GM18502 (cell line): Measurements from ENCODE around the gene CBFA2T2.

Experiments used
- ATAC-seq: cut with Tn5 transposase; IDR thresholded peaks from one replicate; pipeline ENCODE4 v1.9.1; 2021; ENCODE audit warnings: mild to moderate bottlenecking; ENCODE audit not compliant: unreplicated experiment, poor library complexity

Gene CBFA2T2

DNA sequence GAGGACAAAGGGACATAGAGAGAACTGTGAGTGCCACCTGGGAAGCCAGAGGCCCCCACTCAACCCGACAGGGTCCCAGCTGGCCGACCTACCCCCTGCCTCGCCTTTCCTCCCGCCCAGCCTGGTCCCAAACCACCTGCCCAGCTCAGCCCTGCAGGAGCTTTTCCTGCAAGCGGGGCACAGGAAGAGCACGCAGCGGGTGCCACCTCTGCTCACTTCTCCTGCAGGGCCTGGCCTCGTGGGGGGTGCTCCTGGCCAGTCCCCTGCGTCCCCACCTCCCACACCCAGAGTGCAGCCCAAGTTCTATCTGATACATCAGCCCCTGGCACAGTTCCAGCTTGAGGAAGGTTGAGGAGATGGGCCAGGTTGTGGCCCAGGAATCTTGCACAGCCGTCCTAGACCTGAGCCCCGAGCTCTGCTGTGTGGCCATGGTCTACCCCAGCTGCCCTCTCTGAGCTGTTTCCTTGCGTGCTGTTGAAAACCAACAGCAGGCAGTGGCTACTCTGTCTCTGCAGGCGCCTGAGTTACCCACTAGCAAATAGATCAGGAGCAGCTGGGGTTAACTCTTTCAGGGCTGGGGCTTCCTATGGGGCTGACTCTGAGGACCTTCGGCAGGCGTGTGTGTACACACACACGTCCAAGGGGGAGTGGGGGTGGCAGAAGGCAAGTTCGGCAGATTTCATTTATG, 182.7 kb downstream of the CBFA2T2 start:
- no peak for ATAC-seq

DNA sequence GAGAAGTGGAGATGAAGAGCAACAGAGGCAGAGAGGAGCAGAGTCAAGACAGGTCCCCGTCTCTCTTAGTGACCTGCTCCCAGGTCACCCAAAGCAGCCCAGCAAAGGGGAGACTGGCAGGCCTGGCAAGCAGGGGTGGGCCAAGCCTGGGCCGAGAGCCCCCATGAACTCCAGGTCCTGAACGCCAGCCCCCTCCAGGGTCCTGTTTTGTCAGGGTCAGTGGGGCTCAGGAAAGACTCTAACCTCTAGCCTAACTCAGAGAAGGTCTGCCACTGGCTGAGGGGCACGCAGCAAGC, 183.2 kb downstream of the CBFA2T2 start:
- no peak for ATAC-seq

DNA sequence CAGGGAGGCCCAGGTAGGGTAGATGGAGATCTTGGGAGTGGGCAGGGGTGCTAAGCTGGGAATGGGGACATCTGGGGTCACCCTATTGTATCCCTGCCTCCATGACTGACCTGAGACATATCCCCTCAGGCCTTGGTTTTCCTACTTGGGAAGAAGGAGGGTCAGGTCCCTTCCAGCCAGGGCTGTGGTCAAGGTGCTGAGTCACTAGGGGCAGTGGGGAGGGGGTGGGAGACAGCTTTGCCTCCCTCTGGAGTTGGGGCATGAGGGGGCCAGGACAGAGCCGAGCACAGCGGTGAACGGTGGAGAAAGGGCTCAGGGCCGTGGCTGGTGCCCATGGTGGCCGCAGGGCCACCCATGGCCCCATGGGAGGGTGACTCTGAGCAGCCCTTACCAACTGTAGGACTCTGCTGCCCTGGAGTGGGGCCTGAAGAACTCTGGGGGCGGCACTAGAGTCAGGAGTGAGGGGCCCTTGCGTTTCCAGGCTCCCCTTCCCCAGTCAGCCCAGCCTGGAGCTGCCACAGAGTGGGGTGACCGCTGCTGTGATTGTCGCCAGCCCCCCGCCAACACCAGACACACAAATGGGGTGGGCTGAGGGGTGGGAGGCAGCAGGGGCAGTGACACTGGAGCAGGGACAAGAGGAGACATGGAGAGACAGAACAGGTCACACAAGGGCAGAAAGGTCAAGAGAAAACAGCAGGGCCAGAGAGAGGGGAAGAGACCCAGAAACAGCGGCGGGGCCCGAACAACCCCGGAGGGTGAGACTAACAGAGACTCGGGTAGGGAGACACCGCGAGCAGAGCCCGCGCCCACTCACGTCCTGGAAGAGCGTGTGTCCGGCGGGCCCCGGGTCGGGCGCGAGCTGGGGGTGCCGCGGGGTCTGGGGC, 183.8 kb downstream of the CBFA2T2 start:
- peak; percentile 36 for ATAC-seq

DNA sequence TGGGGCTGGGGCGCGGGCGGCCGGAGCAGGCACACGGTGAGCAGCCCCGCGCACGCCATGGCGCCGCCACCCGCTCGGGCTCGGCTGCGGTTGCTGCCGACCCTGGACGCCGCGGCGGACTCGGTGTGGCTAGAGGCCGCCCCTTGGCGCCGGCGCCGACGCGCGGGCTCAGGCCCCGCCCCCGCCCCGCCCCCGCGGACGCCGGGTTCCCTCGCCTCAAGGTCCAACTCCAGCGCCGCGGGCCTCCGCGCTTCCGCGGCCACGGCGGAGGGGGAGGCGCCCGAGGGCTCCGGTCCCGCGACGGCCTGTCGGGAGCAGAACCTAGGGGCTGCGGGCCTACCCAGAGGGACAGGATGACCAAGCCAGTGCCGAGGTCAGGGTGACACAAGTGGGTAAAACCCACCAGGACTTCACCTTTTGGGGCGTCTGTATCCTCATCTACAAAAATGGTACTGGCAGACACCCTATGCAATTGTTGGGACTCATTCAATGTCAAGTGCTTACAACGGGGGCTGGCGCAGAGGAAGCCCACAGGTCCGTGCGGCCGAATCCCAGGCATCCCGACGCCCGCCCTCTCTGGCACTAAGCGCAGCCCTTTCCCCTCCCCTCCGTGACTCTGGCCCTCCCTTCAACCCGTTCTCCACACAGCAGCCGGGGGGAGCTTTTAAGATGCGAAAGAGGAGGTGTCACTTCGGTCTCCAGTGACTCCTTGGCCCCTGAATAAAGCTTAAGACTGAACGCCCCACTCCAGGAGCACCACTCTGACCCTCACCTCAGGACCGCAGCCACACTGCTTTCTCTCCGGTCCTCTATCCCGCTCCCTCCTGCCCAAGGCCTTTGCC, 184.6 kb downstream of the CBFA2T2 start, which contains the start of gene NECAB3:
TSS of gene NECAB3 (minus strand) at position 135 of the 842 bp plus-strand sequence. CDS start at position 59, 76 bp downstream.
- ATAC-seq, result peak; percentile 76

DNA sequence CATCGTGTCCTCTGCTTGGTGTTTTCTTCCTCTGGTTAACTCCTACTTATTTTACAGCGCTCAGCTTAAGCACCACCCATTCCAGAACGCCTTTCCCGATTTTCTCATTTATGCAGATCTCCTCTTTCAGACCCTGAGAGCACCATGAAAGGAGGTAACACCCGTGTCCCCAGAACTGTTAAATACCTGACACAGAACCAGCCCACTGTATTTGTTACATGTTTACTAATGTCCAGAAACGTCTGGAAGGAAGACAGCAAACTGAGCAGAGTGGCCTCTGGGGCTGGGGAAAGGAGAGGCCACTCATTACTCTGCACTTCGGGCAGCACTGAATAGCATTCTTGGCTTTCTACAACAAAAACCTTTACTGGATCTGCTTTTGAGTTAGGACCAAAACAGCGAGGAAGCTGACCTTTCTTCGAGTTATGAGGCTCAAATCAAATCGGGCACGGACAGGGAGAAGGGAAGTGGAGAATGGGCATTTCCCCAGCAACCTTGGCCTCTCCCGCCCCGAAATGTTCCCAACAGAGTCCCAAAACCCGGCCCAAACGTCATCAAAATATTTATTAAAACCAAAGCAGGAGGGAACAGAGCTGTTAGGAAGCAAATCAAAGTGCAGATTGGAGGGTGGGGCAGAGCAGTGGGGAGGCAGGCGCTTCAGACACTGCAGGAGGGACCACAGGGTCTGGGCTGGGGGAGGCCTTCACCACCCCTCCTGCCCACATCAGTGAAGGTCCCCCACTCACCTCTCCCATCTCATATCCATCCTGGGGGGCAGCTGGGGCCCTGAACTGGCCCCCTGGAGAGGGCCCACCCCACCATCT, 185.5 kb downstream of the CBFA2T2 start:
- no peak for ATAC-seq

DNA sequence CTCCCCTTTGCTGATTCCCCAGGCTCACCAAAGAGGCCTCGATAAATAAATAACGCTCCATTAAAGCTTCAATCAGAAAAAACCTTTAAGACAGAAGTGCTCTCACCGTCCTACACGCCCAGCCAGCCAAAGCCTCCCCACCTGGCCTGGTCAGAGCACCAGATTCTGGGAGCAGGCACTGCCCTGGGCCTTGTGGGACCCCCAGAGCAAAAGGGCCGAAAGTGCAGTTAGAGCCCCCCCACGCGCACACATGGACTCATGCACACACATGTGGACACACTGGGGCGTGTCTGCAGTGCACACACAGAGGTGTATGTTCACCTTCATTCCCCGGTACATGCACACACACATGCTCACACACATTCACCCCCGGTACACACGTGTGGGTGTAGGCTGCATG, 186.2 kb downstream of the CBFA2T2 start:
- no peak for ATAC-seq

DNA sequence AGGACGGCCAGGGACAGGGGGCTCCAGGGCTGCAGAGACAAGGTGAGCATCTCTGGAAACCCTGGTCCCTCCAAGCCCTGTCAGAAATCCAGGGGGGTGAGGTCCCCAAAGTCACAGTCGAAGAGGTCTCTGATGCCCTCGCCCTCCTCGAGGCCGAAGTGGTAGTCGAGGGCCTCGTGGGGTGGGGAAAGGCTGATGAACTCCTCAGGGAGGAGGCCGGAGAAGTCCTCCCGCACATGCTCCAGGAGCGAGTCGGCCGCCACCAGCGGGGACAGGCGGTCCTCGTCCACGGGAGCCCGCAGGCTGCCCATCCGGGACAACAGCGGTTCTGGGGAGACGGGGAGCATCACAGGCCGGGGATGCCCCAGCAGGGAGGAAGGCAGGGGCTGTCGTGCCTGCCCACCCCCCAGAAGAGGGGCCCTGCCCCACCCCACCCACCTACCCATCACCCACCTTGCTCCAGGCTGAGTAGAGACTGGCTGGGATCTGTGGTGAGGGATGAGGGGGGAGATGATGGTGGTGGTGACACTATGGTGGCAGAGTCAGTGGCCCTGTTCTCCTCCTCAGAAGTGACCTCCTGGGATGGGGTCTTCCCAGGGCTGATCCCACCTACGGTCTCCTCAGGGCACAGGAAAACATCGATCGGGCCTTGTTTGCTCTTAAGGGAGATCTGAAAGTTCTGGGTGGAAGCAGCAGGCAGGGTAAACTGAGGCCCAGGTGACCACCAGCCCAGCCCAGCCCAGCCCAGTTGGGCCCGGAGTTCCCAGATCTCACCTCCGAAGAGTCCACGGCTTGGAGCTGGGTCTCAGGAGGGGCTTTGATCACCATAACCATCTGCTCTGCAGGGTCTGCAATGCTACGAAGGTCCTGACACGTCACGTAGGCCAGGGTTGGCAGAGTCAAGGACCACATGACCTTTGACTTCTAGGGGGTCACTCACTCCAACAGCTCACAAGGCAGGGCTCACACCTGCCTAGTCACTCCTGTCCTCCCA, 187.1 kb downstream of the CBFA2T2 start:
- ATAC-seq, result no peak

DNA sequence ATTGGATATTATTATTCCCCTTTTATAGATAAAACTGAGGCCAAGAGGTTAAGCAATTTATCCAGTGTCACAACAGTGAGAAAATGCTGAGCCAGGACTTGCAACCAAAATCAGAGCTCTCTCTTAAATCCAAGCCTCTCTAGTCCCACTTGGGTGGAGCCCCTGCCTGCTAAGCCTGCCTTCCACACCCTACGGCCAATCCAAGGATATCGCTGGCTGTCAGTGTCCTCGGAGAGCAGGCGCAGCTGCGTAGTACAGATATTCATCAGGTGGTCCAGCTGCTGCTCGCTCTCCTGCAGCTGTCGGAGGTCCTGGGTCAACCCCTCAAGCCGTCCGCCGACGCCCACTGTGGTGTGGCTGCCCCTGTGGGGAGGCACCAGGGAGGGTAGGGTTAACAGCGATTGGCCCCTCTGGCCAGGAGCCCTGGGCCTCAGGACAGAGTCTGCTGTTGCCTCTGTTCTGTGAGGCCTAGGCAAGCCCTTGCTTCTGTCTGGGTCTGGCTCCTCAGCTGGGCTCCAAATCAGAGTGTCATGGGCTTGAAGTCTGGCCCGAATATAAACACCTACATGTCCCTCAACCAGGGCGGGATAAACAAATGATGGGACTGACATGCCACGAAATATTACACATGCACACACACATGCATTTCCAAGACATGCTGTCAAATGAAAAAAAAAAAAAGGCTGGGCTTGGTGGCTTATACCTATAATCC, 188.3 kb downstream of the CBFA2T2 start:
- no peak for ATAC-seq

DNA sequence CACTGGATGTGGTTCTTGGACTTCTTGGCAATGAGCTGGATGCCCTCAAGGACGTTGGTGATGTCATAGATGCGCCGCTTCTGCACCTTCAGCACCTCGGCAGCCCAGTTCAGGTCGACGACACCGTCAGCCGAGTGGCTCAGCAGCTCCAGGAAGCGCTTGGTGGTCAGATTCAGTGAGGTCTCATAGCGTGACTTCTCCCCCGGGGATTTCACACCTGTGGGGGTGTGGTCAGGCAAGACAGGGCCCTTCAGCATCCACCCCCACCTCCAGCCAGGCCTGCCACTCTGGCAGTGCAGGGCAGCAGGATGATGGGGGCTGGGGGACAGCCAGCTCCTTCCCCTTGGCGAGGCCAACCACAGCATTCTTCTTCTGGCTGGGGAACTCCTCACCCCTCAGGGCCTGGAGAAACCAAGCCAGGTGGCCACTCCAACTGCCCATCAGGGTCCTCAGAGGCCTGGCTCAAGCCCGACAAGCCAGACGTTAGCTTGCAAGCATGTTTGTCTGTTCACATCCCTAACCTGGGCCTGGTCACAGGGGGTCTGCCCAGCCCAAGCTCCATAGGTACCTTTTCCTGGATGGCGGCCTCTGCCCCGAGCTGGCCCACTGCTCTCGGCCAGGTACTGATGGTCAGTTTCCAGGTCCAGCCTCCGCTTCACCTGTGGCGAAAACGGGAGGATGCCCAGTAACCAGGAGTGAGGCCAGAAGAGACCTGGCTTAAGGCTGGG, 190.0 kb downstream of the CBFA2T2 start:
- ATAC-seq, result no peak

DNA sequence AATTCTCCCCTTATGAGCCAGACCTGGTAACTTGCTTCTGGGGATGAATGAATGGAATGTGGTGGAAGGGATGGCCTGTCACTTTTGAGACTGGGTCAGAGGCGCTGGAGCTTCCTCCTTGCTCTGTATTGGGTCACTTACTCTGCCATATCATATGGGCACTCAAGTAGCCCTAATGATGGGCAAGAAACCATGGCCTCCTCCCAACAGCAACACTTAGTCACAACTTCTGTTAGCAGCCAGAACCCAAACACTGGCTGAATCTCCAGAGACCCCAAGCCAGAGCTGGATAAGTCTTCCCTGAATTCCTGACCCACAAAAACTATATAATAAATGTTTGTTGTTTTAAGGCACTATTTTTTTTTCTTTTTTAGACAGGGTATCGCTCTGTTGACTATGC, 190.8 kb downstream of the CBFA2T2 start:
- no peak for ATAC-seq

DNA sequence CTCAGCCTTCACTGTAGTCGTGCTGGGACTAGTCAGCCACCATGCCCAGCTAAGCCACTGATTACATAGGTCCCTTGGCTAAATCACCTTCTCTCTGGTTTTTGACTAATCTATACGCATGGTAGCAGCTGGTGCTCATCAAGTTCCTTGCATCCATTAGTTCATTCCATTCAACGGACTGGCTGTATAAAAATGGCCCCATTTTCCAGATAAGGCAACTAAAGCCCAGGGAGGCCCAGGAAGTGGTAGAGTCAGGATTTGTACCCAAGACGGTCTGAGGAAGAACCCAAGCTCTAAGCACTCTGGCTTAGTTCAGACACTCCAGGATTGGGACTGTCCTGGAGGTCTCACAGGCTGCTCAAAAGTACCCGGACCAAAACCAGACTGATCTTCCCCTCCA, 191.4 kb downstream of the CBFA2T2 start:
- ATAC-seq, result no peak

DNA sequence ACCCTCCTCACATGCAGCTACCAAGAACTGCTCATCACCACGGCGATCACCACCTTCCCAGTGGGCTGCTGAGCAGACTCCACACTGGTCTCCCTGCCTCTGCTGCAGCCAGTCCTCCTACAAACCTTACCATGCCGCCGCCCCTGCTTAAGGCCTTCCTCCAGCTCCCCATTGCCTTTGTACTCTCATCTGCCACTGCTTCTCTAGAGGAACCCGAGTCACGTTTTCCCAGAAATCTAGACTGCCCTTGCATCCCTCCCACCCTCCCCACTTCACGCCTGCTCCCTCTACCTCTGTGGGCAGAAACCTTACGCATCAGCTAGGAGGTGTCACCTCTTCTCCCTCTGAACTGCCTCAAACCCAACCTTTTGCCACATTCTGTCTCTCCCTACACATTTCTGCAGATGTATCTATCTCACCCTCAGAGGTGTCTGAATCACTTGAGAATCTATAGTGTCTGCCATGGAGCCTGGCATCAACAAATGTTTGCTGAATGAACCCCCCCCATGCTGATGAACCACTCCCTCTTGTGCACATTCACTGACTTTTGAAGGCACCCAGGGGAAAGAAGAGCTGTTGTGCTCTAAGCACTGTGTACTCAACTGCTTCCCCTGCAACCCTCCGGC, 191.9 kb downstream of the CBFA2T2 start:
- no peak for ATAC-seq

DNA sequence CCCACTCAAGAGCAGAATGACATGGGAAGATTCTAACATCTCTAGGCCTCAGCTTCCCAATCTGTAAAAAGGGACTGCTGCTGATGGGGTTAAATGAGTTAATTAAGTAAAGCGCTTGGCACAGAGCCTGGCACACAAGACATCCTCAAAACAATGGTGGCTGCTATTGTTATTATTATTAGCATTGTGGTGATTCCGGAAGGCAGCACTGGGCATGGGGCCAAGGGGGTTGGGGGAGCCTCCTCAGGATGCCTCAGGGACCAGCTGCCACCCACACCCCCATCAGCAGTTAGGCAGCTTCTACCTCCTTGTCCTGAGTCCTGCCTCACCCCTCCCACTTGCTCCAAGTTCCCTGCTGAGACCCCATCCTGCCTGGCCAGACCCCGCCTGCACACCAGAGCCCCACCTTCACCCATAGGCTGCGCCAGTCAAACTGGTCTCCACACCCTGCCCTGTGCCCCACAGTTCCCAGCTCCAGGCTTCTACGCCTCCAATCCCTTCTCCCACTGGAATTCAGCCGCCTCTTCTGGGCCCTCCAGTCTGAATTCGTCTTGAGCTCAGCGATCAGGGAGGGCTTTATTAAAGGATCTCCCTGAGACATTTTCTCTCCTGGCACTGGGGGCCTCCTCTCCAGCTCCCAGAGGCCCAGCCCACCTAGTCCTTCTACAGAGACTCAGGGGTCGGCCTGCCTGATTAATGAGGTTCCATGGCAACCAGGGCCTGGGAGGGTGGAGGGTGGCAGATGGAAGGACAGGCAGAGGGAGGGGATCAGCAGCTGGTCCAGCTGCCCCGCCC, 194.8 kb downstream of the CBFA2T2 start:
- ATAC-seq, result no peak

DNA sequence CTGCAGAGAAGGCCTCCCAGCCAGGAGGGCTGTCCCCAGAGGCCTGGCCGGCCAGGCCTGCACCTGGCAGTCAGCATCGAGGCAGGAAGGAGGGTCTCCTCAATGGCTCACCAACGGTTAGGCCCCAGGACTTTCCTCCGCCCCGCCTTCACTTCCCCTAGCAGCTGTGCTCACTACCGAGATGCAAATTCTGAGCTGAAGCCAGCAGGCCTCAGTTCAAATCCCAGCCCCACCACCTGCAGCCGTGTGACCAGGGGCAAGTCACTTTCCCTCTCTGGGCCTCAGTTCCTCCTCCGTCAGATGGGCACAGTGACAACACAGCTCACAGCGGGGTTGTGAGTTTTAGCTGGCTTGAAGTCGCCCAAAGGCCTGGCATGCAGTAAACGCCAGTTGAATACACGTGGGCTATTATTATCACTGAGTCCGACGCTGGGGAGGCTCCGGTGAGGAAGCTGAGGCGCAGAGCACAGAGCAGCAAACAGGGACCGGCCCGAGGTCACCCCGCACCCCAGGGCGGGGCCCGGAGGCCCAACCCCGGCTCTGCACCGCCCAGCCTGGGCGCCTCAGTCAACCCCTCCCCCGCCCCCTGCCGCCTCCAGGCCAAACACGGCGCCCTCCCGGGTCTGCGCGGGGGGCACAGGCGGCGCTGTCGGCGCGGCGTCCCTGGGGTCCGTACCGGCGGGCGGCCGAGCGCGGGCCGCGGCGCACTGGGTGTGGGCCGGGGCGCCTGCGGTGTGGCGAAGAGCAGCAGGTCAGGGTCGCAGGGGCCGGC, 195.6 kb downstream of the CBFA2T2 start:
- peak; percentile 40 for ATAC-seq

DNA sequence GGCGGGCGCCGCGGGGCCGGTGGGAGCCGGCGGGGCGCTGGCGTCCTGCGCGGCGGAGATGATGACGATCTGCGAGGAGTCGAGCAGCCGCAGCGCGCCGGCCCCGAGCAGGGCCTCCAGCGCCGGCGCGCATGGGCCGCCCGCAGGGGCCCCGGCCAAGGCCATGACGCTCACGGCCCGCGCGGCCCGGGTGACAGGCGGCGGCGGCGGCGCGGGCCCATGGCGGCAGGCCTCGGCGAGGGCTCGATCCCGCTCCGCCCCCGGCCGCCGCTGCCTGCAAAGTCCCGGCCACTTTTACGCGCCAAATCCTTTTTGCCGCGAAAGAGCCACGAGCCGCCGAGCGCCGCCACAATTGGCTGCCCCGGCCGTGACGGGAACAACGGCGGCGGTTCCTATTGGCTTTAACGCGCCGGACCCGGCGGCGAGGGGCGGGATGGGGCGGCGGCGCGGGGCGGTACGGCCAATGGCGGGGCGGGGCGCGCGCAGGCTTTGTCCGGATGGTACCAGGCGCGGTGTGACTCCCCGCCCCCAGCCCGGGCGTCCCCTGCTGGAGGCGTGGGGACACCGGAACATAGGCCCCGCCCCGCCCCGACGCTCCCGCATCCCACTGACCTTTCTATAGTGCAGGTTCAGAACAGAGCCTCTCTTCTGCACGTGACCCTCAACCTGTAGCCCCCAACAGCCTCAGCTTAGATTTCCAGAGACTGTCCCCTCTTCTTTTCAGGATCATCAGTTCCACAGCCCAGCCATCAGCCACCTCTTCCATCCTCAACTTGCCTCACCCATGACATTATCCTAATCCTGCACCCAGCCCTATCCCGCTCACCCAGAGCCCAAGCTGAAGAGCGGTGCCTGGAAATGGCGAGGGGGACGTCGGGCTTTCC, 196.4 kb downstream of the CBFA2T2 start, which contains the start of gene E2F1:
TSS of gene E2F1 (minus strand) at position 286 of the 884 bp plus-strand sequence. CDS start at position 165, 121 bp downstream.
- peak; percentile 86 for ATAC-seq
